AG04449 (cell line): ENCODE results near the gene PDGFC.

Experiments
- CTCF ChIA-PET: fragments of 350-600 bp; formaldehyde crosslinking; extraction: SDS; loops from one replicate; lab custom pipeline; 2021; ENCODE audit warnings: antibody characterized with exemption; lab: Yijun Ruan, JAX
- POLR2A ChIA-PET: fragments of 400-600, 350-600 bp; formaldehyde crosslinking; extraction: SDS; loops from one replicate; lab custom pipeline; 2020; ENCODE audit warnings: antibody characterized with exemption, inconsistent platforms; lab: Yijun Ruan, JAX
- DNase-seq: peaks from one replicate; pipeline ENCODE4 v3.0.0-alpha.2; 2010; ENCODE audit warnings: low read depth, low spot score
- H3K4me3 ChIP-seq: 2 replicates; pipeline ENCODE4 v1.5.1; 2011; ENCODE audit warnings: low read depth, mild to moderate bottlenecking, control low read depth, low read length
- TF ChIP-seq, protein P1 (sequence below): IDR thresholded peaks from one replicate; pipeline ENCODE4 v1.5.1; 2011; ENCODE audit warnings: mild to moderate bottlenecking, moderate library complexity, low read length, control low read depth, inconsistent platforms; ENCODE audit not compliant: insufficient read depth; ENCODE audit errors: missing control alignments

The PDGFC gene

DNA sequence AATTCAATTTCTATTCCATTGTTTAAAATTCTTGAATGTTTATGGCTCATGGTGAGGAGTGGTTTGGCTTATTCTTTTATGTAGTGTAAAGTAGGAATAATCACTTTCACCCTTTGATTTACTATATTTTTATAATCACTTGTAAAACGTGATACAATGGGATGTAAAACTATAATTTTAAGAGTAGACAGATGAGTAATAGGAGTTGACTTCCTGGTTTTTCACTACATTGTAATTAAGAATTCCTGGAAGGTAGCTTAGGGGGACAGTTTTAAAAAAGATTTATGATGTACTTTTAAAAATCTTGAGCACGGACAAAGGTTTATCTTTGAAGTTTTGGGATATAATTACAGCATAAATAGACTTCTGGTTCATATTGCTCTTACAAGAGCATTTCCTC lies 65.3 kb downstream of the PDGFC start:
- ChIA-PET POLR2A (no interaction called here), CTCF (interaction anchor here (1.3 kb wide), 1 partner anchor 17 kb away, joined by 4 read pairs; no protein-coding TSS in a partner anchor)
- TF ChIP-seq, protein P1, sequence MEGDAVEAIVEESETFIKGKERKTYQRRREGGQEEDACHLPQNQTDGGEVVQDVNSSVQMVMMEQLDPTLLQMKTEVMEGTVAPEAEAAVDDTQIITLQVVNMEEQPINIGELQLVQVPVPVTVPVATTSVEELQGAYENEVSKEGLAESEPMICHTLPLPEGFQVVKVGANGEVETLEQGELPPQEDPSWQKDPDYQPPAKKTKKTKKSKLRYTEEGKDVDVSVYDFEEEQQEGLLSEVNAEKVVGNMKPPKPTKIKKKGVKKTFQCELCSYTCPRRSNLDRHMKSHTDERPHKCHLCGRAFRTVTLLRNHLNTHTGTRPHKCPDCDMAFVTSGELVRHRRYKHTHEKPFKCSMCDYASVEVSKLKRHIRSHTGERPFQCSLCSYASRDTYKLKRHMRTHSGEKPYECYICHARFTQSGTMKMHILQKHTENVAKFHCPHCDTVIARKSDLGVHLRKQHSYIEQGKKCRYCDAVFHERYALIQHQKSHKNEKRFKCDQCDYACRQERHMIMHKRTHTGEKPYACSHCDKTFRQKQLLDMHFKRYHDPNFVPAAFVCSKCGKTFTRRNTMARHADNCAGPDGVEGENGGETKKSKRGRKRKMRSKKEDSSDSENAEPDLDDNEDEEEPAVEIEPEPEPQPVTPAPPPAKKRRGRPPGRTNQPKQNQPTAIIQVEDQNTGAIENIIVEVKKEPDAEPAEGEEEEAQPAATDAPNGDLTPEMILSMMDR, result no peak
- DNase-seq, result no peak
- no peak overlapping the region for H3K4me3 ChIP-seq

DNA sequence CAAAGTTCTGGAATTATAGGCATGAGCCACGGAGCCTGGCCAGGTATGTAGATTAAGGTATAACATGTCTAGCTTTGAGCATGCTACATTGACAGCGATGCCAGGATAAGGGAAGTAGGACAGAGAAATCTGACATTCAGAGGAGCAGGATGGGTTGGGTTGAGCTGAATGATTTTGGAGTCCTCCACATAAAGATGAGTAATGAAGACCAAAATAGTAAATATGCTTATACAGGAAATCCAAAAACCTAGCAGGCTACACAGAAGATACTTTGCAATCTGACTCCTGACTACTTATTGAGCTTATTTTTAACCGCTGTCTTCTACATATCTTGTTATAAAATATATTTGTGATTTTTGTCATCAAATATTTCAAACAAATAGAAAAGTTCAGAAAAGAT lies 69.7 kb downstream of the PDGFC start:
- no peak overlapping the region for H3K4me3 ChIP-seq
- DNase-seq, result peak; percentile 7
- TF ChIP-seq, protein P1, result no peak
- POLR2A ChIA-PET, result interaction anchor here (0.5 kb wide), 1 partner anchor 1857 kb away, joined by 3 read pairs; no protein-coding TSS in a partner anchor
- CTCF ChIA-PET, result no interaction called here

DNA sequence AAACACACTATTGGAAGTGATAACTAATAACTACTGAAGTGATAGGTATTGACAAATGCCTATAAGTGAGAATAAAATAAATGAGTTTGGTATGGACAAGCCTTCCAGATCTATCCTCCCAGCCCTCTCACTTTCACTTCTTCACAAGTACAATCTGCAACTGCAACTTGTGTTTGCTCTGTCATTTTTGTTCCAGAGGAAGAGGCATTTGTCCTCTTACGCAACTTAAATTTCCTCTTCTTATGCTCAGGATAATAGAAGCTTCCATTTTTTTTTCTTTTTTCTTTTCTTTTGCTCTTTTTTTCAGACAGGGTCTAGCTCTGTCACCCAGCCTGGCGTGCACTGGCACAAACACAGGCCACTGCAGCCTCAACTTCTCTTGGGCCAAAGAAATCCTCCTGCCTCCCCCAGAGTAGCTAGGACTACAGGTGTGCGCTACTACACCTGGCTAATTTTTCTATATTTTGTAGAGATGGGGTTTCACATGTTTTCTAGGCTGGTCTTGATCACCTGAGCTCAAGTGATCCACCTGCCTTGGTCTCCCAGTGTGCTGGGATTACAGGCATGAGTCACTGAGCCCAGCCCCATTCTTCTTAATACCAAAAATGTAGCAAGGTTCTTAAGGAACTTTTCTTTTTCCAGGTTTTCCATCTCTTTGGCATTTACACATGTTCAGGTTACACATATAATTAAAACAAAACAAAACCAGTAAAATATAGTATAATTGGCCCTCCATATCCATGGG lies 73.1 kb downstream of the PDGFC start:
- TF ChIP-seq, protein P1, result no peak
- no peak for DNase-seq
- ChIA-PET POLR2A (no interaction called here), CTCF (no interaction called here)
- H3K4me3 ChIP-seq, result no peak overlapping the region

DNA sequence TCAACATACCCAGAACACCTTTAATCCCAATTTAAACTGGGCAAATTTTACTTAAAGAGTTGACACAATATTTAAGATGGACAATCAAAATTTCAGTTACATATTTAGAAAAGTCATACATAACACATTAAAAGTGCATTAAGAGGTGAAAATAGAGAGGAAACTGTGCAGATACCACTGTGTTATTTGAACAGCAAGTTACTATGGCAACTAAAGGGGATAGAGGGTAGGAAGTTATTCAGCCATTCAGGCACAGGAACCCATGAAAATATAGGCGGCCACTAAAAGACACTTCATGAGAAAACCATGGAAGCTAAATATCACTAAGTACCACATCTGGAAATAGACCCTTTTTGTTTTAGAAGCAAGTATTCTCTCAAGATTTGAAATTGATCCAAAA lies 75.1 kb downstream of the PDGFC start:
- TF ChIP-seq, protein P1, result no peak
- CTCF ChIA-PET, result no interaction called here
- H3K4me3 ChIP-seq, result no peak overlapping the region
- no peak for DNase-seq
- POLR2A ChIA-PET, result no interaction called here

DNA sequence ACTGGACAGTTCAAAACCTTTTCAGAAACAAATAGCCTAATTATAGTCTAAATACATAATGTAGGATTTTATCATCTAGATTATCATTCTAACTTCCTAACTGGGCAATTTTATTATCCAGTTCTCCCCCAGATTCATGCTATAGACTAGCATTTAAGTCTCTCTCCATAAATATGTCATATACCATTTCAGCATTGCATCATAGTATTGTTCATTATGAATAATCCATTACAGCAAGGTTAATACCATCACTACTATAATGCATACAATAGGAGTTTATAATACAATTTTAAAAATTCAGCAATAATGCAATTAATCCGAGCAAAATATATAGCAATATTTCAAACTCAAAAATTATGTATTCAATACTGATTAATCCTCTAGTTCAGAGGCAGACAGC lies 77.4 kb downstream of the PDGFC start:
- ChIA-PET POLR2A (no interaction called here), CTCF (no interaction called here)
- TF ChIP-seq, protein P1, result no peak
- DNase-seq, result no peak
- no peak overlapping the region for H3K4me3 ChIP-seq

DNA sequence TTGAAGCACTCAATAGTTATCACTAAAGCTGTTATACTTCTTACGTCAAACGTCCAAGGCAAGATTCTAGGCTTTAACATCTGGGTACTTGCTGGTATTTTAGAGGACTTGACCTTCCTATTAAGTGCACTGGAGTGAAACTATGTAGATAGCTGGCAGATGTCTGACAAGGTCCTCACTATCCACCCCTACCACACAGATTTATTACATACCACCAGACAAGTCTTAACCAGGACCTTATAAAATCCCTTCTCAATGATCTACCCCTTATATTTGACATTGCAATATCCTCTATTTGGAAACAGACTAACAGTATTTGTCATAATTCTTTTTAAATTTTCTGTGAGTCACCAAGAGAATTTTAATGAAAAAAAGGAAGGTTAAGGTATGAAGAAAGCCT lies 78.8 kb downstream of the PDGFC start:
- CTCF ChIA-PET, result interaction anchor here (1.0 kb wide), 1 partner anchor 75 kb away, joined by 3 read pairs; no protein-coding TSS in a partner anchor
- POLR2A ChIA-PET, result no interaction called here
- DNase-seq, result no peak
- no peak overlapping the region for H3K4me3 ChIP-seq
- TF ChIP-seq, protein P1, result no peak
